GM12865 (cell line): ENCODE measurements around the gene PPP1CA.

ENCODE experiments used
- DNase-seq: peaks from one replicate; pipeline ENCODE4 v3.0.0; 2010; ENCODE audit warnings: low read depth
- H3K4me3 ChIP-seq: 2 replicates; pipeline ENCODE4 v1.5.1; 2011; ENCODE audit warnings: mild to moderate bottlenecking, low read depth, low read length, control low read depth
- TF ChIP-seq, protein P1 (sequence below): IDR thresholded peaks from 2 replicates; pipeline ENCODE4 v1.5.1; 2011; ENCODE audit warnings: low read length, control low read depth, low read depth, inconsistent platforms; ENCODE audit not compliant: insufficient read depth; ENCODE audit errors: missing control alignments

PPP1CA gene

DNA sequence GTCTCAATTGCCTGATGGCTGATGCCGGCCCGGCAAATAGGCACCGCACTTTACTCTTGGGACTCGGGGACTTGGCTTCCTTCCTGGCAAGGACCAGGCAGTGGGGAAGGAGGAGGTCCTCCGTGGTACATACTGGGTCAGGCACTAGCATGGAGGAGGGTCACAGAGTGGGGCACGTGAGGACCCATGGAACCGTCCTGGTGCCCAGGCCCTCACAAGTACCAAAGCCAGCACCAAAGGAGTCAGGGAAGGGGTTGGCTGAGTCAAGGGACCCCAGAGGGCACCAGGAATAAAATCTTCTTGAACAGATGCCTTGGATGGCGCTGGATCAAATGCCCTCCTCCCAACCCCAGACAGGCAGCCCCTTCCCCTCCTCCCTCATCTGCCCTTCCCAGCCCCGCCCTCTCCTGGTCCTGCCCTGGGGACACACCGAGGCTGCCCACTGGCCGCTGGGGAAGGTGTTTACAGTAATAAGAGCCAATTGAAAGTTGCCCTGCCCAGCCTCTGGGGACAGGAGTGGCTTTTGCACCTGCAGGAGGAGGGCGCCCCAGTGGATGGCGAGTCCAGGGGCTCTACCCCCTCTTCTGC lies 8.2 kb upstream of the PPP1CA start:
- TF ChIP-seq, protein P1, sequence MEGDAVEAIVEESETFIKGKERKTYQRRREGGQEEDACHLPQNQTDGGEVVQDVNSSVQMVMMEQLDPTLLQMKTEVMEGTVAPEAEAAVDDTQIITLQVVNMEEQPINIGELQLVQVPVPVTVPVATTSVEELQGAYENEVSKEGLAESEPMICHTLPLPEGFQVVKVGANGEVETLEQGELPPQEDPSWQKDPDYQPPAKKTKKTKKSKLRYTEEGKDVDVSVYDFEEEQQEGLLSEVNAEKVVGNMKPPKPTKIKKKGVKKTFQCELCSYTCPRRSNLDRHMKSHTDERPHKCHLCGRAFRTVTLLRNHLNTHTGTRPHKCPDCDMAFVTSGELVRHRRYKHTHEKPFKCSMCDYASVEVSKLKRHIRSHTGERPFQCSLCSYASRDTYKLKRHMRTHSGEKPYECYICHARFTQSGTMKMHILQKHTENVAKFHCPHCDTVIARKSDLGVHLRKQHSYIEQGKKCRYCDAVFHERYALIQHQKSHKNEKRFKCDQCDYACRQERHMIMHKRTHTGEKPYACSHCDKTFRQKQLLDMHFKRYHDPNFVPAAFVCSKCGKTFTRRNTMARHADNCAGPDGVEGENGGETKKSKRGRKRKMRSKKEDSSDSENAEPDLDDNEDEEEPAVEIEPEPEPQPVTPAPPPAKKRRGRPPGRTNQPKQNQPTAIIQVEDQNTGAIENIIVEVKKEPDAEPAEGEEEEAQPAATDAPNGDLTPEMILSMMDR: no peak
- peak overlapping the region; percentile 54 for H3K4me3 ChIP-seq
- peak; percentile 78 for DNase-seq

- H3K4me3 ChIP-seq: peak overlapping the region; percentile 54
- TF ChIP-seq, protein P1: no peak
- DNase-seq: peak; percentile 92
Measured at GRCh38 chr11:67409261-67409666, 7.6 kb upstream of the PPP1CA start.

DNA sequence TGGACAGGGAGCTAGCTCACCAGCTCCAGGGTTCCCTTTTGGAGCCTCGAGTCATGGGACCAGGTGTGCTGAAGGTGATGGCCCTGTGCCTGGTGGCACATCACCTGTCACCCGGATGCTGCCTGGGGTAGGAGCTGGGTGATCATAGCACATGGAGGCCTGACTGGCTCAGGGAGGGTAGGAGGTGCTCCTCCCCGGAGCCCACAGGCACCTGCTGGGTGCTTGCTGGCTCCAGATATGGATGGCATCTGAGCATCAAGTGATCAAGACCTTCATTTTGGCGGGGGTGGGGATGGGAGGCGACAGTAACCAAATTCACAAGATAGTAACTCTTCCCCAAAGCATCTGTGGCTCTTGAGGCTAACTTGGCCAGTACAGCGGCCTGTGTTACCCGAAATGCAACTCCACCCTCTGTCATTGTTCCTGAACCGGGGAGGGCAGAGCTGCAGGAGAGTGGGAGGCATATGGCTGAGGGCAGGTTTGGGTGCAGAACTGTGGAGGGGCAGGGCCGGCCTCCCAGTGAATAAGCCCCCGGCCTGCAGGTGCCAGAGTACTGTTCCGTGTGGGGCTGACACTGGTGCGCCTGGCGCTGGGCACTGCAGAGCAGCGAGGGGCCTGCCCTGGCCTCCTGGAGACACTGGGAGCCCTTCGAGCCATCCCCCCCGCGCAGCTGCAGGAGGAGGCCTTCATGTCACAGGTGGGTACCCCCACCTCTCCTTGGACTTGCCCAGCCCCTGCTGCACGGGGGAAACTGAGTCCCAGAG lies 7.0 kb upstream of the PPP1CA start:
- TF ChIP-seq, protein P1: no peak
- no peak for DNase-seq
- peak overlapping the region; percentile 54 for H3K4me3 ChIP-seq

- no peak for DNase-seq
- no peak overlapping the region for H3K4me3 ChIP-seq
- TF ChIP-seq, protein P1: no peak
Measured at GRCh38 chr11:67407688-67408163, 6.1 kb upstream of the PPP1CA start.

GRCh38 chr11:67406969-67407687 lies 5.5 kb upstream of the PPP1CA start:
- DNase-seq: no peak
- TF ChIP-seq, protein P1: no peak
- no peak overlapping the region for H3K4me3 ChIP-seq

GRCh38 chr11:67406420-67406968 lies 4.8 kb upstream of the PPP1CA start:
- H3K4me3 ChIP-seq: no peak overlapping the region
- no peak for DNase-seq
- TF ChIP-seq, protein P1: no peak
